Tibial nerve (tissue), 4 donors: ENCODE data around the gene SLC12A2.

ENCODE experiments used
- CTCF ChIP-seq, 5 experiments: fragments of 200-600 bp in 3 of 5; fragments of 450-650 bp in 2 of 5; sonication (generic) in 3 of 5; IDR thresholded peaks; one replicate each; pipeline ENCODE4 v1.5.1; 2016 to 2019; ENCODE audit warnings: antibody characterized with exemption in 5 of 5, mild to moderate bottlenecking in 3 of 5, moderate library complexity in 2 of 5
- EP300 ChIP-seq, 2 donors: sonication (generic); formaldehyde crosslinking; IDR thresholded peaks; one replicate each; pipeline ENCODE4 v1.6.1; 2017; ENCODE audit warnings: antibody characterized with exemption in 2 of 2, mild to moderate bottlenecking in 1 of 2
- POLR2A ChIP-seq, 2 donors: fragments of 450-650 bp; IDR thresholded peaks; one replicate each; pipeline ENCODE4 v1.6.1; 2017; ENCODE audit warnings: antibody characterized with exemption in 2 of 2, mild to moderate bottlenecking in 2 of 2, moderate library complexity in 2 of 2

DNA sequence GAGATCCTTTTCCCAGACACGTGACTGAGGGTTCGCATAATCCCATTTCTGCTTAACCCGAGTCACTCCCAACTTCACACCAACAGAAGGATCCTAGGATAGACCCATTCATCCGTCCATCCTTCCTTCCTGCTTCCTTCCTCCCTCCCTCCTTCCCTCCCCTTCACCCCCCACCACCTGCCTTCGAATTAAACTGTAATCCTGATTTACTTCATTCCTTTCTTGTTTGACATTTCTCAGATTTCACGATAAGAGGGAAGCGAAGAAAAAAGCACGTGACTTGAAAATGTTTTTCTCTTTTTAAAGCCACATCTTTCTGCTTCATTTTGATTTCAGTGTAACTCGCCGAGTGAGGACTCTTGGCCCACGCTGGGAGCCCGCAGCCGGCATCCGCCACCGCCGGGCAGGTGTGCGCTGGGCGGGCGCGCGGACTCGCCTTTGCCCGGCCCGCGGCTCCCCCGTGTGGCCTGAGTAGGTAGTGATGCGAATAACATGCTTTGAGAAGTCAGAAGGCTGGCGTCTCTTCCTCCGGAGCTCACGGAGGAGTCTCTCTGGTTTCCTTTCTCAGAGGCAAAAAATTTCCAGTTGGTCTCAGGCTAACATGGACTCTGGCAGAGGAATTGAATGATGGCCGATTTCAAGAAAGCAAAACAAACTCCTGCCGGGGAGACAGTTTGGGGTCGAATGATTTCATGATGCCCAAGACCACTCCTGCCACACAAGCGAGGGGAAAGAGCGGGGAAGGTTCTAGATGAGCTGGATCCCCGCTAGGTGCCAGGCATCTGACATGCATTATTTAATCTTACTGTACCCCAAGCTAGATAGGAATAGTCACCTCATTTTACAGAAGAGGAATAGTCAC, 117.7 kb downstream of the SLC12A2 start:
- TF ChIP-seq CTCF (IDR thresholded peaks at IDR 0.05), result peak; percentile 83 to 91 (median 85)
- TF ChIP-seq POLR2A (IDR thresholded peaks at IDR 0.05), result no peak
- TF ChIP-seq EP300 (IDR thresholded peaks at IDR 0.05), result no peak
